Astrocyte of the hippocampus (primary cell): ENCODE measurements around the gene CRYBG1.
"Not testable (repeated sequence)": the region's sequence is repeated elsewhere in the genome, so short reads cannot be mapped to it uniquely, and the experiment has no call there.

ENCODE experiments used
- DNase-seq: peaks from one replicate; pipeline ENCODE4 v3.0.0; 2011; ENCODE audit warnings: low read depth, low spot score

The CRYBG1 gene

DNA sequence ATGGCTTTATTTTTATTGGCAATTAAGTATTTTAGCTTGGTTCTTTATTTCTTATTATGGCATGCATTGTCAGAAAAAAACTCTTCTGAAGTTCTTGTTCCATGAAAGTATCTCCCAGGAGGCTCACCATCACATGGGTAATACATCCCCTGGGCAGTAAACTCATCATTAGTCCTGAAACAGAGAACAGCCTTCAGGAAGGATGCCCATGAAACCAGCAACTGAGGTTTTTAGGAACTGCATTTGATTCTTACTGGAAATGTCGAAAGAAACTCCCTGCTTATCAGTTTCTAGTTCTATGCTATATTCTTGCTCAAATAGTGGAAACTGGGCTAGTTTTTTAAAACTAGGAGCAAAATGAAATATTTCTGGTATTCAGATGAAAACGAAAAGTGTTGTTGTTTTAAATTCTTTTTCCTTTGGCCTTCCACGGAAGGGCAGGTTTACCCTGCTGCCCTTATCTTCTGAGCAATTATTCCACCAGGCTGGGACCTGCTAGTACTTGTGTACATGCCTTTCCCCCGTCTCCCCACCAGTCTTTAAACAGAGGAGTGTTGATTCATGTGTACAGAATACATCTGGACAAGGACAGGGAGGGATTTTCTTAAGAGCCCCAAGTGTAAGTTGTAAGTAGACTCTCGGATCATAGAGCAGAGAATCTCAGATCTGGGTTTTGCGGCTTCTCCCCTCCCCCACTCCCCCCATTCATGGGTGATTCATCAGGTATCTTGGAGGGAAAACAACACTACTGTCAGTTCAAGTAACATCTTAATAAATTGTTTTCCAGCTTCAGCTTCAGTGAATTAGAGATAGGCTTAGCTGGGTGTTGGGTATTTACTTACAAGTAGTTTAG lies 187.3 kb downstream of the CRYBG1 start:
- peak; percentile 76 for DNase-seq

DNA sequence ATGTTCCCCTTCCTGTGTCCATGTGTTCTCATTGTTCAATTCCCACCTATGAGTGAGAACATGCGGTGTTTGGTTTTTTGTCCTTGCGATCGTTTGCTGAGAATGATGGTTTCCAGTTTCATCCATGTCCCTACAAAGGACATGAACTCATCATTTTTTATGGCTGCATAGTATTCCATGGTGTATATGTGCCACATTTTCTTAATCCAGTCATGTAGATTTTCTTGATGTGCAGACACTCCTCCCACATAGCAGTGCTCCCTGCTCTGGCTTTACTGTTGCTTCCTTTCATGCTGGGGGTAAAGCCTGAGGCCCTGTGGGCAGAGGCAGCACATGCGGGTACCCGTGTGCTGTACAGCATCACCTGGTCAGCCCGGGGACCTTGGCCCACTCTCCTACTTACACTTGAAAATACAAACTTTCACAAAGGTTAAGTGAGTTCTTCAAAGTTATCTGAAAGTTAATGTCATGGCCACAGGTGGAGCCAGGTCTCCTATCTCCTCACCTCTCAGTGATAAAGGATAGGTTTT lies 188.5 kb downstream of the CRYBG1 start:
- not testable (repeated sequence) for DNase-seq

DNA sequence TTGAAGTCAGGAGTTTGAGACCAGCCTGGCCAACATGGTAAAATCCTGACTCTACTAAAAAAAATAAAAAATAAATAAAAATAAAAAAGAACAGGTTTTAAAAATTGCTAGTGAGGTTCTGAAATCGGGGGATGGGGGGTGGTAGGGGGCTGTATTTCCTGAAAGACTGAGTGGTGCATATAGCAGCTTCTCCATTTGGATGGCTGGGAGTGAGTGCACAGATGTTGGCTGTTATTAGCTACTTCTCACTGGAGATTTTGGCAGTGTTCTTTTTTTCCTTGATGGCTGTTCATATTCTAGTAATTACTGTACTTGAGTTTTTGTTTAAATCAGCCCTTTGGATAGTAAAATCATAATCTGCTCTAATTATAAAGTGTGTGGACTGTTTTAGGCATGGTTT lies 189.0 kb downstream of the CRYBG1 start:
- DNase-seq, result no peak

DNA sequence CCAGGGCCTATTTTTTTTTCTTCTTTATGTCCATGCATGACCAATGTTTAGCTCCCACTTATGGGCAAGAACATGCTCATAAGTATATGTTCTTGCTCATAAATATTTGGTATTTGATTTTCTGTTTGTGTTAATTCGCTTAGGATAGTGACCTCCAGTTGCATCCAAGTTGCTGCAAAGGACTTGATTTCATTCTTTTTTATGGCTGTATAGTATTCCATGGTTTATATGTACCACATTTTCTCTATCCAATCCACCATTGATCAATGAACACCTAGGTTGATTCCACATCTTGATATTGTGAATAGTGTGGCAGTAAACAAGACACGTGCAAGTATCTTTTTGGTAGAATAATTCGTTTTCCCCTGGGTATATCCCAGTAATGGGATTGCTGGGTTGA lies 190.6 kb downstream of the CRYBG1 start:
- DNase-seq, result no peak

DNA sequence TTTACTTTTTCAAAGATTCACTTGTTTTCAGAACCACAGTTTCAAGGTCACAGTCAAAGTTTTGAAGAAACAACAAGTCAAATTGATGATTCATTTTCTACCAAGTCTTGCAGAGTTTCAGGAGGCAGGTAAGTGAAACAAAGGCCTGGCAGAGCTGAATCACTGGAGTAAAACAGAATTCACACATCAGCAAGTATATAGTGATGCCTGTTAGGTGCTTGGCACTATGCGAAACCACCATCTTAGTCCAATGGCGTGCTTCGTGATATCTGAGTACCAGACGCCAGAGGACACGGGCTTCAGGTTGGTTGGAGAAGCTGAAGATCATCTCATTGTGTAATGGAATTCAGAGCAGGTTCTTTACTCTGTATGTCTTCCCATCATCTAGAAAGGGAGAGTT lies 192.9 kb downstream of the CRYBG1 start:
- DNase-seq, result no peak

DNA sequence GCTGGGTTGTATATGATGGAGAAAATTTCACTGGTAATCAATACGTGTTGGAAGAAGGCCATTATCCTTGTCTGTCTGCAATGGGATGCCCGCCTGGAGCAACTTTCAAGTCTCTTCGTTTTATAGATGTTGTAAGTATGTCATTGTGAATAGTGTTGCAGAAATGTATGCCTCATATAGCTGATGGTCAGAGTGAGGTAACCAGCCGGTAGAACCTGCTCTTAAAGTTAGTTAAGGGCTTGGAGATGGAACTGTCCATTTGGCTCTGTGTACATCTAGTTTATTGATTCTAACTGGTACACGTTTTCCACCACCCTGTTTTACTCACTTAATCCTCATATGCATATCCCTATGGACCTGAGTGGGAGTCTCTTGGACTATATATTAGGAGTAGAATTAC lies 195.2 kb downstream of the CRYBG1 start:
- no peak for DNase-seq

DNA sequence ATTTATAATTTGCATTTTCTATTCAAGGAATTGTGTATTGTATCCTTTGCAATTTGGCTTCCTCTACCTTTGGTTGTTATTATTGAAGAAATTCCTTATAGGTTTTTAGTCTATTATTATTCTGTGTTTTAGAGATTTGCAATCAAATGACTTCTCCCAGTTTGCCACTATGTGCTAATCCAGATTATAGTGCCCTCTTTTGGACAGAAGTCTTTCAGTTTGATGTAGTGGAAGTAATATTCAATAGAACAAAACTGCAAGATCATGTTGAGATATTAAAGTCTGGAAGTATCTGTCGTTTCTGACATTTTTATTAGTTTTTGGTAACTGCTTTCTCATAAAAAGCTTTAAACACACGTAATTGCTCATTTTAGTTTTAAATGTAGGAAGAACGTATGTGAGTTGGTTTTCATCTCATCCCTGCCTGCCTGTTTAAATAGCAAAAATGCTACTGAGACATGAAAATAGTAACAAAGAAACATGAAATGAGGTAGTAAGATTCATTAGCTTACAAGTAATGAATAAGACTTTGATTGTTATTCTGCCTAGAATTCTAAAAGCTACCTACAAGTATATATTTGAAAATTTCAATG lies 195.9 kb downstream of the CRYBG1 start:
- DNase-seq, result peak; percentile 47

DNA sequence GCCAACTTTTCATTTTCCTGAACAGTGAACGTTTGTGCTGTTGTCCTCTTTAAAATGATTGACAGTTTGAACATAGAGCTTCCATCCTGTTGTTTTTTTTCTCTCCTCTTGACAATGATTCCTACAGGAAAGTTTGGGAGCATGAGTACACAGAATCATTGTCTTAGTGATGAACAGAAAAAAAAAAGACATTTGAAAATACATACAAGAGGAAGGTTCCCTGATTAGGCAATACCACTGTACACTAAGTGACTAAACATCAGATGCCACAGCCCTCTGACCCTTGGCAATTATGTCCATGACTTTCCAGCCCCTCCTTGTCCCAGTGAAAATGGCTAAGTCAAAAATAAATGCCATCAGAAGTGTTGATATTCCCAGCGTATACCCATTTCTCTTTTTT lies 197.3 kb downstream of the CRYBG1 start:
- DNase-seq, result no peak

DNA sequence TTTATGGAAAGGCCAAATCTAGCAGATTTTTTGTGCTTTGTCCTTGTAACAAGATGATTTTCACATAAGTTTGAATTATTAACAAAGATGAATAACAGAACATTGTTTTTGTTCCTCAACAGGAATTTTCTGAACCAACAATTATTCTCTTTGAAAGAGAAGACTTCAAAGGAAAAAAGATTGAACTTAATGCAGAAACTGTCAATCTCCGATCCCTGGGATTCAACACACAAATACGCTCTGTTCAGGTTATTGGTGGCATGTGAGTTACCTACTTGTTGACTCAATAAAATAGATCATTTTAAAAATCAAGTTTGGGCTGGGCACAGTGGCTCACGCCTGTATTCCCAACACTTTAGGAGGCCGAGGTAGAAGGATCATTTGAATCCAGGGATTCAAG lies 197.8 kb downstream of the CRYBG1 start:
- no peak for DNase-seq

DNA sequence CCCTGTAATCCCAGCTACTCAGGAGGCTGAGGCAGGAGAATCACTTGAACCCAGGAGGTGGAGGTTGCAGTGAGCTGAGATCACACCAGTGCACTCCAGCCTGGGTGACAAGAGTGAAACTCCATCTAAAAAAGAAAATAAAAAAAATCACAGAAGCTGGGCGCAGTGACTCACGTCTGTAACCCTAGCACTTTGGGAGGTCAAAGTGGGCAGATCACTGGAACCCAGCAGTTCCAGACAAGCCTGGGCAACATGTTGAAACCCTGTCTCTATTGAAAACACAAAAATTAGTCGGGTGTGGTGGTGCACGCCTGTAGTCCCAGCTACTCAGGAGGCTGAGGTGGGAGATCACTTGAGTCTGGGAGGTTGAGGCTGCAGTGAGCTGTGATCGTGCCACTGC lies 199.1 kb downstream of the CRYBG1 start:
- DNase-seq, result not testable (repeated sequence)

DNA sequence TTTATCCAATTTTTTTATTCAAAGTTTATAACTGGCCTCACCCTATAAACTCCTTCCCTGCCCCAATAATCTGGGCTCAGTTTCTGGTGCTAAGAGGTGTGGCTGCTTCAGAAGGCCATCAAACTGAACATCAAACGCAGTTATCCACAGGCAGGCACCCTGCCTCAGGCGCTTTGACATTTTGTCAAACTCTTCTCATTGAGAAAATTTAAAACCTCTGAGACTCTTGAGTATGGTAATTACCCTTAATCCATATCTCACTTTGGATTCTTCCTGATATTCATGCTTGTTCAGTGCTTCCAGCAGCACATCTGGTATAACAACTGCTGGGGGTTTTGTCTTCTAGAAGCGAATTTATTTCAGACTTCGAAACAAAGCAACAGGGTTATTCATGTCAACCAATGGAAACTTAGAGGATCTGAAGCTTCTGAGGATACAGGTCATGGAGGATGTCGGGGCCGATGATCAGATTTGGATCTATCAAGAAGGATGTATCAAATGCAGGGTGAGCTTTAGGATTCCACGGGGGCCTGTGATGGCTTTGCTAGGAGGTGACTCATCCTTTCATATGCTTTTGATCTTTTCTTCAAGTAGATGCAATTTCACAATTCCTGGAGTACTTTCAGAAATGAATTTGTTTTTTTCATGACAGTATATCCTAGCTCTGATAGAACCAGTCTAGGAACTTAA lies 200.6 kb downstream of the CRYBG1 start:
- peak; percentile 20 for DNase-seq

DNA sequence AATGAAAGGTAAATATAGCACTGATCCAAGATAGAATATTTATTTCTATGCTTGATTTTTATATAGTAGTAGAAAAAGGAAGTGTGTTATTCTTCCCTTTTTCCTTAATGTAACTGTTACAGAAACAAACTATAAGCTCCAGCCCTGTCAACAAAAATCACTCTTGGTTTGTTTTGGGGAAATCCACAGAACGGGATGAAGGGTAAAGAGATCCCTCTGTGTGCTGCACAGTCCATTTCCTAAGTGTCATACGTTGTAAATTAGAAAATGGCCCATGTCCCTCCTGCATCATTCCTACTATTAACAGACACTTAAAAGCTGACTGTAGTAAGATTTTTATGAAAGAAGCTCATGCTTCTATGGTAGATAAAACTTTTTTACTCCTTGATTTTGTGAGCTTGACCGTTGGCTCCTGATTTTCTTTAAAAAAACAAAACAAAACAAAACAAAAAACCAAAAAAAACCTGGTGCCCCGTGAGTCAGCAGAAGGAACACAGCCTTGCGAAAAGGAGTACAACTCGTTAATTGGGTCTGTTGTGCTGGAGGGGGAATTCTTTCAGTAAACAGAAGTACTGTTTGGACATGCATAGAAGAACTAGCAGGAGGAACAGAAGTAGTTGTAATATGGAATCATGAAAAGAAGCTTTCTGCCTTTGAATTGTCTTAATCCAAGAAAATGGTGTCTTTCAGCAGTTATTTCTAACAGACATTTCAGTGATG lies 201.3 kb downstream of the CRYBG1 start:
- DNase-seq, result peak; percentile 19

DNA sequence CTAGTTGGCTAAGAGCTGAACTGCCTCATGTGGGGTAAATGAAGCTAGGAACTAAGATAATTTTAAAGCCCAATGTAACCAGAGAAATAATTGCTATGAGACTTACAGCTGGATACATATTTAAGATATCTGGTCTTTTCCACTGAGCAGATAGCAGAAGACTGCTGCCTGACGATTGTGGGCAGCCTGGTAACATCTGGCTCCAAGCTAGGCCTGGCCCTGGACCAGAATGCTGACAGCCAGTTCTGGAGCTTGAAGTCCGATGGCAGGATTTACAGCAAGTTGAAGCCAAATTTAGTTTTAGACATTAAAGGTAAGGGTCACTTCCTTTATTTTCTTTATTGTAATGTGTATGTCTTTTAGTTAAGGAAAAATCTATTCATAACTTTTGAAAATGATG lies 203.1 kb downstream of the CRYBG1 start:
- no peak for DNase-seq

DNA sequence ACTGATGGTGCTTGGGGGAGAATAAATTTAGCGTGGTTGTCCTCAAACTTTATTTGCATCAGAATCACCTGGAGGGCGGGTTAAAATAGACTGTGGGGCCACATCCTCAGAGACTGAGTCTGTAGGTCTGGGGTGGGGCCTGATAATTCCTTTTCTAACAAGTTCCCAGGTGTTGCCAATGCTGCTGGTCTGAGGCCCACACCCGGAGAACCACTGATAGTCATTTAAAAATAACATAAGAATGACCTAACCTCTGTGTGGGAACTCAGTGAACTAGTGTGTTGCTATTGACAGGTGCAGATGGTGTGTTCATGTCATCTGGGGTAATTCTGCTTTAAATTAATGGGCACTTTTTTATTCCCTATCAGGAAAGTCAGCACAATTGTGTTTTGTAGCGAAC lies 204.0 kb downstream of the CRYBG1 start:
- no peak for DNase-seq

DNA sequence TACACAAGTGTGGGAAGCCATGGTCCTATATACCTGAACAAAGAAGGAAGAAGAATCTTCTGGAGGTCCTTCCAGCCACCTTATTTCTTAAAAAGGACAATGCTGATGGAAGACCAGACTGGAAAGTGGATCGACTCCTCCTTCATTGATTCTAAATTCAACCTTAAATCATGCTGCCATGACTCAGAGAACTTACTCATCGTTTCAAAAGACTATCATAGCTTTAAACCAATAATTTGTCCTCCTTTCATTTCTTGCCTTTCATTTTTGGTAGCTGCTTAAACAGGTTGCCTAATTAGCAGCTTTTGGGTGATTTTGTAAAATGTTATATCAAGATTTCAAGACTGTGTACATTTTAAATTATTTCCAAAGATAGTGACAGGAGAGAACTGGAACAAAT lies 208.0 kb downstream of the CRYBG1 start:
- DNase-seq, result no peak

DNA sequence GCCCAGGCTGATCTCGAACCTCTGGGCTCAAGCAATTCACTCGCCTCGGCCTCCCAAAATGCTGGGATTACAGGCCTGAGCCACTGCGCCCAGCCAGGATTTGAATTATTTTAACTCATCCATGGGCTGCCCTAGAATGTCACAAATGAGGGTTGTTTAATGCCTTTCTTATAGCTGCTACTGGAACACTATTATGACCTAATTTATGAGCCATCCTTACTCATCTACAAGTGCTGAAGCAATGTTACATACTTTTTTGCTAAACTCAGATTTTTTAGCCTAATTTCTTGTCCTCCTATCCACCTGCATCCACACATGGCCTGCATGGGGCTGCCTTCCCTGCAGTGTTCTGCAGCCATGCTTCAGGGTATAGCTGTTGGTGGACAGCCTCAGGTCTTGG lies 208.9 kb downstream of the CRYBG1 start:
- no peak for DNase-seq

DNA sequence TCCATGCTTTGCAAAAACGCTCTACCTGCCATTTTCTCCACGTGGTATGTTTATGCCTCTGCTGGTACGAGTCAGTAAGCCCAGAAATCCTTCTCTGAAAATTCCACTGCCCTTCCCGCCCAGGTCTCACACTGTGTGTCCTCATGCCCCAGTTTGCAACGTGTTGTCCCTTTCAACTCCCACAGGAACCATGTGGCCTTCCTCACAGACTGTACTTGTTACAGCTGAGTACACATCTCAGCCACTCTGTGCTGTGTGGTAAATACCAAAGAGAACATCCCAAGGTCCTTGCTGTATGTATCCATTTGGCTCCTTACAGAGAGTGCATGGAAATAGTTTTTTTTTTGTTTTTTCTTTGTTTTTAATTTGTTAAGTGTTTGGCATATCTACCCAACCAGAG lies 211.9 kb downstream of the CRYBG1 start:
- no peak for DNase-seq

DNA sequence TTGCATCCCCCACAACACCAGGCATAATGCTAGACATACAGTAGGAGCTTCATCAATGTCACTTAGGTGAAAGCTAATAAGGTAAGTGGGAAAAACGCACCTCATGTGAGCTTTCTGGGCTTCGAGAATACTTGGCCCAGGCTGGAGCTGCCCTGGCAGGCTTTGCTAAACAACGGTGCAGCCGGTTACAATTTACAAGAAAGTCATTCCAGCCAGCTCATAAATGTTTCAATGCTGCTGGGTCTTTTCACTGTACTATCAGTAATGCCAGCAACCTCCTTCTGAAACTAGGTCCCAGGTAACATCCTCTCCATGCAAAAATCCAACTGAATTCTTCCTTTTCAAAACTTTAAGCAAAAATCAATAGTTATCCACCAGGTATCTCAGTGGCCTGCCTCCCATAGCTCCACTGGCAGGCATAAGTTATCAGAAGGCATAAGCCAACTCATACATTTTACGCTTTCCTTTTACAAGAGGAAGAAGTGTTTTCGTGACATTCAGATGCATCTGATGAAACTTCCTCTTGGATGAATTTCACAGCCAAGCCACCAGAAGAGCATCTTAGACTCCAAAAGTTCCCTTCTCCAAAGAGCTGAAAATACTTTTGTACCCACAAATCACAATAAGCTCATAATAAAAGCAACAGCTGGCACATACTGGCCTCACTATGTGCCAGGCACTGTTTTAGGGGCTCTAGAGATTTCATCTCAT lies 212.5 kb downstream of the CRYBG1 start:
- no peak for DNase-seq

DNA sequence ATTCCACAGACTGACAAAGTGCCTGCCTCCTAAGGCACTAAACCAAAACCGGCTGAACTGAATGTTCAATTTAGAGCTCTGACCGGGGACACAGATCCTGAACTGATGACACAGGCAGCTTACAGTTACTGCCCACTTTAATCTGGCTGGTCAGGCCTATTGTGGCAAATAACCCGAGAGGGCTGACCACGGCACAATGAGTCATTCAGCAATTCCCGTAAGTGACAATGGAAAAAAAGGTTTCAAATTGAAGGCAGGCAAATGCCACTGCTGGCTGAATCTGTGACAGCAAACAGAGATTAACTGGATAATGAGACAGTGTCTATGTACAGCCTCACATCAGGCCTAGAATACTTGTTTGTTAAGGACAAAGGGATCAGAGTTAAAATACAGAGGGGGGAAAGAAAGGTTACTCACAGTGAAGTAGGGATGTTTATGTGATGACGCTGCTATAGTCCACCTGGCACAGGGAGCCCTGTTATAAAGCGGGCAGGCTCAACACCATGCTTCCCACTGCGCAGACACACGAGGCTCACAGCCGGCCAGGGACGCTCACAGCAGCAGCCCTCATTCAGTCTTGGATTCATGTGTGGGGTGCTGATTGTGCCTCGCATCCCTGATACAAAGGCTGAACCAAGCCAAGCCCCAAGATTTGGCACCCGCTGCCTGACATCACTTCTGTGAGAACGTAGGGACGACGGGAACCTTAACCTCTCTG lies 214.4 kb downstream of the CRYBG1 start:
- DNase-seq, result peak; percentile 92

DNA sequence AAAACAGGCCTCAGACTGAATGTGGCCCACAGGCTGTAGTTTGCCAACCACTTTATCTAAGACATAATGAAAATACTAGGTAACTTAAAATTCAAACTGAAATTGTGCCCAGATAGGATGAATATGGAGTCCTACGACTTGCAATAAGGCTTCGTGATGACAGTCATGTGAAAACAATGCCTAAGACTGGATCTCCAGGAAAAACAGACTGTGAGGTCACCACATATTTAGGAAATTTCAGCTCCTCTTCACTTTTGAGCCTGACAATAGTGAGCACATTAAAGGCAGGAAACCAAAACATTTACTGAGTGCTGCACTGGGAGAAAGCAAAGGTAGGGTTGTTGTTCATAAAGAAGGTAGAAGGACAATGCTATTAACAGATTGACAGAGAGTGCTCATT lies 218.8 kb downstream of the CRYBG1 start:
- no peak for DNase-seq

DNA sequence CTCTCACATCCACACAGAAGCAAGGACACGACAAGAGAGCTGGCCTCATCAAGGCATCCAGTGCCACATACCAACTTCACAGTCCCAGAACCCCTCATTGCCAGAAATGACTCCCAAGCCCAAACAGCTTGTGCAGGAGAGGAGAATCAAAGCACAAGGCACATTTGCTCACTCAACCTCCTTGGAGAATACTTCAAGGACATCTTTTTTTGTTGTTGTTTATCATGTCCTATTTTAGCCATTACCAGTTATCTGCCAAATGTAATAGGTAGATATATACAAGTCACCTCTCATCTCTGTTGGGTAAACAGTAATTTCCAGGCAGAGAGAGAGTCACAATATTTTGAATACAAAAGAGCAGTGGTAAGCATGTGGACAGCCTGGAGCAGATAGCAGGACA lies 221.0 kb downstream of the CRYBG1 start:
- DNase-seq, result no peak
